SK-N-MC (cell line): ENCODE measurements around the gene BBS4.

Experiments
- EZH2 ChIP-seq: fragments of 200-600 bp; sonication (generic); IDR thresholded peaks from one replicate; pipeline ENCODE4 v1.6.1; 2017; ENCODE audit warnings: antibody characterized with exemption
- POLR2AphosphoS5 ChIP-seq: IDR thresholded peaks from 2 replicates; pipeline ENCODE4 v1.6.1; 2012; ENCODE audit warnings: mild to moderate bottlenecking, low read depth, low read length, borderline replicate concordance

- TF ChIP-seq POLR2AphosphoS5 (no peak), EZH2 (no peak)
These were observed 68.1 kb downstream of the BBS4 start for GRCh38 chr15:72754096-72754495.
